GM06990 (cell line): Measurements from ENCODE around the gene PDE11A.
"Not testable (repeated sequence)": the region's sequence is repeated elsewhere in the genome, so short reads cannot be mapped to it uniquely, and the experiment has no call there.

Experiments used
- DNase-seq: peaks from one replicate; pipeline ENCODE4 v3.0.0-alpha.2; 2011; ENCODE audit not compliant: insufficient read length; ENCODE audit errors: extremely low read depth
- H3K27me3 ChIP-seq: replicated peaks from 2 replicates; pipeline ENCODE4 v1.6.0; 2011; ENCODE audit warnings: low read length; ENCODE audit not compliant: control insufficient read depth, insufficient read depth
- H3K36me3 ChIP-seq: 2 replicates; pipeline ENCODE4 v1.5.1; 2011; ENCODE audit warnings: low read length; ENCODE audit not compliant: control insufficient read depth, insufficient read depth
- H3K4me3 ChIP-seq: replicated peaks from 2 replicates; pipeline ENCODE4 v1.5.1; 2011; ENCODE audit warnings: low read depth, mild to moderate bottlenecking, control low read depth, low read length
- TF ChIP-seq, protein P1 (sequence below): IDR thresholded peaks from 2 replicates; pipeline ENCODE4 v1.5.1; 2011; ENCODE audit warnings: low read length, control low read depth, mild to moderate bottlenecking, inconsistent platforms; ENCODE audit not compliant: insufficient read depth, poor library complexity, severe bottlenecking

Gene PDE11A

DNA sequence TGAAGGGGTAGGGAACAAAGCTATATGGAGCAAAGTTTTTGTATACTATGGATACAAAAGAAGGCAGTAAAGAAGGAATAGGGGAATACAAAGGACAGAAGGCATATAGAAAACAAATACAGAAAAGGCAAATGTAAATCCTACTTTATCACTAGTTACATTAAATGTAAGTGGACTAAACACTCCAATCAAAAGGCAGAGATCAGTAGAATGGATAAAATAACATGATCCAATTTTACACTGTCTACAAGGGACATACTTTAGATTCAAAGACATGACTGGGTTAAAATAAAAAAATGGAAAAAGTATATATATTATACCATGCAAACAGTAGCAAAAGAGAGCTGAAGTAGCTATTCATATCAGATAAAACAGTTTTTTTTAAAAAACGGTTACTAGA, 215.0 kb downstream of the PDE11A start:
- Histone ChIP-seq H3K36me3 (no peaks in the 10 kb centered on the region), H3K27me3 (no peaks in the 10 kb centered on the region), H3K4me3 (no peak overlapping the region)
- DNase-seq: no peak
- TF ChIP-seq, protein P1, sequence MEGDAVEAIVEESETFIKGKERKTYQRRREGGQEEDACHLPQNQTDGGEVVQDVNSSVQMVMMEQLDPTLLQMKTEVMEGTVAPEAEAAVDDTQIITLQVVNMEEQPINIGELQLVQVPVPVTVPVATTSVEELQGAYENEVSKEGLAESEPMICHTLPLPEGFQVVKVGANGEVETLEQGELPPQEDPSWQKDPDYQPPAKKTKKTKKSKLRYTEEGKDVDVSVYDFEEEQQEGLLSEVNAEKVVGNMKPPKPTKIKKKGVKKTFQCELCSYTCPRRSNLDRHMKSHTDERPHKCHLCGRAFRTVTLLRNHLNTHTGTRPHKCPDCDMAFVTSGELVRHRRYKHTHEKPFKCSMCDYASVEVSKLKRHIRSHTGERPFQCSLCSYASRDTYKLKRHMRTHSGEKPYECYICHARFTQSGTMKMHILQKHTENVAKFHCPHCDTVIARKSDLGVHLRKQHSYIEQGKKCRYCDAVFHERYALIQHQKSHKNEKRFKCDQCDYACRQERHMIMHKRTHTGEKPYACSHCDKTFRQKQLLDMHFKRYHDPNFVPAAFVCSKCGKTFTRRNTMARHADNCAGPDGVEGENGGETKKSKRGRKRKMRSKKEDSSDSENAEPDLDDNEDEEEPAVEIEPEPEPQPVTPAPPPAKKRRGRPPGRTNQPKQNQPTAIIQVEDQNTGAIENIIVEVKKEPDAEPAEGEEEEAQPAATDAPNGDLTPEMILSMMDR: no peak

DNA sequence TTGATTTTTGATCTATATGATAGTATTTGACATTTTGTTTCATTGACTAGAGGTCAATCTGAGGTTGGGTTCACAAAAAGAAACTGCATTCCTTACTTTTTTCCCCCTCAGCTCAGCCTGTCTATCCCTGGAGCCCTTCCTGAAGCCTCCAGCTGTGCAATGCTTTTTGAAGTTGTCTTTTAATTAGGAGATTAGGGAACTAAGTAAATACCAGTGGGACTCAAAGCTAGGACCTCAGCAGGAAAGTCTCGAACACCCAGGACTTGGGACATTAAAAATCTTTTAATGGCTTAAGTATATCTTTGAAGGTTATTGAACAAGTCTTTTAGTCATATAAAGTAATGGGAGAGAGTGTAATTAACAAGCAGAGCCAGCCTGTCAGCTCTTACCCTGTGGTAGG, 220.2 kb downstream of the PDE11A start:
- Histone ChIP-seq H3K36me3 (no peaks in the 10 kb centered on the region), H3K27me3 (no peaks in the 10 kb centered on the region), H3K4me3 (no peak overlapping the region)
- DNase-seq: no peak
- TF ChIP-seq, protein P1: no peak

DNA sequence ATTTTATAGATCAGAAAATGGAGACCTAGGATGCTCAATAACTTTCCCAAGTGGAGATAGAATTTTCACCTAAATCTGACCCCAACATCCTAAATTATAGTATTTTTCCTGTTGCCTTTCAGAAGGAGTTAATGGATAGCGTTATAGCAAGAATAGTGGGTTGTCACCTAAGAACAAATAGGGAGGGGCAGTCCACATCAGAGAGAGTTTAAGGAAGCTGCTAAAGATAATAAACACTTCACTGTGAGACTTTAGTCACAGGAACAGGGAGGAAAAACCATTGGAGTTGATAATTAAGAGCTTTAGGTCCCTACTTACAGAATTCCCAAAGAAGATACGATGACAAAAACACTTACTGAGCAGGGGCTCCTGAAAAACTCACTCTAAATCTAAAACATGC, 229.4 kb downstream of the PDE11A start:
- Histone ChIP-seq H3K27me3 (no peaks in the 10 kb centered on the region), H3K36me3 (no peaks in the 10 kb centered on the region), H3K4me3 (no peak overlapping the region)
- TF ChIP-seq, protein P1: no peak
- no peak for DNase-seq

DNA sequence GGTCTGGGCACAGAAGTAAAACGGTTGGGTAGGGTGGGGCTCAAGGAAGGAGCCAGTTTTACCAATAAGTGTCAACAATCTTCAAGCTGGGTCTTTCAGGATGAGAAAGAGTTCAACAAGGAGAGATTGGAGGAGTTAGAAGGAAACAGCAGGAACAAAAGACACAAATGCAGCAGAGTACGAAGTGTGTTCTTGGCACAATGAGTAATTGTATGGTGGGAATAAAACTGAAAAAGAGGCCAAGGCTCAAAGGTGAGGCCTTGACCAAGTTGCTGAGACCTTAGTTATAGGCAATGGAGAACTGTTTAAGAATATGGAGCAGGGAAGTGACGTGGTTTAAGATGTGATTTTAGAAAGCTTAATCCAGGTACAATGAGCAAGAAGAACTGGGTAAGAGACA, 230.3 kb downstream of the PDE11A start:
- H3K4me3 ChIP-seq: no peak overlapping the region
- no peaks in the 10 kb centered on the region for H3K36me3 ChIP-seq
- no peak for DNase-seq
- TF ChIP-seq, protein P1: no peak
- no peaks in the 10 kb centered on the region for H3K27me3 ChIP-seq

DNA sequence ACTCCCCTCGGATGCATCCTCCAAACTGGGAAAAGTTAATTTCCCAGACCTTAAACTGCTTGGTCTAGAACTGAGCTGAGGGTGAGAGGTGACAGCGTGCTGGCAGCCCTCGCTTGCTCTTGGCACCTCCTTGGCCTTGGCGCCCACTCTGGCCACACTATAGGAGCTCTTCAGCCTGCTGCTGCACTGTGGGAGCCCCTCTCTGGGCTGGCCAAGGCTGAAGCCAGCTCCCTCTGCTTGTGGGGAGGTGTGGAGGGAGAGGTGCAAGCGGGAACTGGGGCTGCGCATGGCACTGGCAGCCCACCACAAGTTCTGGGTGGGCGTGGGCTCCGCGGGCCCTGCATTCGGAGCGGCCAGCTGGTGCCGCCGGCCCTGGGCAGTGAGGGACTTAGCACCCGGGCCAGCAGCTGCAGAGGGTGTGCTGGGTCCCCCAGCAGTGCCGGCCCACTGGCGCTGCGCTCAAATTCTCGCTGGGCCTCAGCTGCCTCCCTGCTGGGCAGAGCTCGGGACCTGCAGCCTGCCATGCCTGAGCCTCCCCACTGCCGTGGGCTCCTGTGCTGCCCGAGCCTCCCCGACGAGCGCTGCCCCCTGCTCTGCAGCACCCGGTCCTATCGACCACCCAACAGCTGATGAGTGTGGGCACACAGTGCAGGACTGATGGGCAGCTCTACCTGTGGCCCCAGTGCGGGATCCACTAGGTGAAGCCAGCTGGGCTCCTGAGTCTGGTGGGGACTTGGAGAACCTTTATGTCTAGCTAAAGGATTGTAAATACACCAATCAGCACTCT, 237.0 kb downstream of the PDE11A start:
- DNase-seq, H3K4me3 ChIP-seq, H3K36me3 ChIP-seq, H3K27me3 ChIP-seq: not testable (repeated sequence)

DNA sequence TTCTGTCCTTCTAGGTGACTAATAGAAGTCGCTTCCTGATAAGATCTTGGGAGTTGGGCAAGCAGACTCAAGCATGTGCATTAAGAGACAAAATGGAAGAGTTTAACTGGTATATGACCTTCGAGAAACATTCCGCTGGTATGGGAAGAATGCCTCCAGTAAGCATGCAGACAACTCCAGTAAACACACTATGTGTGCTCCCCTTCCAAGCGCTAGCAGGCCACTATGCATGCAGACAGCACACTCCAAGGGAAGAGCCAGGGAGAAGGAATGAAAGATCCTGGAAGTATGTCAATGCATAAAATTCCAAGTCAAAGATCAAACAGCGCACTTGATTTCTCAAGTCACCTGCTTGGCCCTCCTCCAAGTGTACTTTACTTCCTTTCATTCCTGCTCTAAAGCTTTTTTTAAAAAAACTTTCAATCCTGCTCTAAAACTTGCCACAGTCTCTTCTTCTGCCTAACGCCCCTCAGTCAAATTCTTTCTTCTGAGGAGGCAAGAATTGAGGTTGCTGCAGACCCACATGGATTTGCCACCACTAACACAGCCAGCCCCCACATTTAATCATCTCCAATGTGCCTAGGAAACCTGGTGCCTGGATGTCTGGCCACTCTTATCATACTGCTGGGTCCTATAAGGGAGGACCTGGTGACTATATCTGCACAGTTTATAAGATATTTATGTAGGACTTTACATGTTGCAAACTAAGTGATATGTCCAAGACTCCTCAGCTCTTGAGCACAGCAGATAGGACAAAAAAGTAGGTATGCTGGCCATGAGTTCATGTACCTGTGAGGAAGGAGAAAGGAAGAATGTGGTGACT, 239.8 kb downstream of the PDE11A start:
- TF ChIP-seq, protein P1: no peak
- Histone ChIP-seq H3K36me3 (no peaks in the 10 kb centered on the region), H3K4me3 (no peak overlapping the region), H3K27me3 (no peaks in the 10 kb centered on the region)
- DNase-seq: no peak
